ENCODE measurements around the gene RPS25. TPM values are rescaled to one million over a fixed set of nuclear protein-coding genes. Genes with fewer than 3 reads are reported as not detected.
"Not testable (repeated sequence)": the region's sequence is repeated elsewhere in the genome, so short reads cannot be mapped to it uniquely, and the experiment has no call there.

RPS25 gene
- total RNA-seq, 1 donor from 2014 or later: 609 TPM

GRCh38 chr11:118998822-118999221, 19.3 kb downstream of the RPS25 start:
- peak overlapping the region; percentile 96 for H3K4me3 Mint-ChIP-seq (ENCODE audit: unreplicated experiment)
- peak overlapping the region; percentile 90 for H3K27ac Mint-ChIP-seq (ENCODE audit: unreplicated experiment)
- no peak for TF ChIP-seq CTCF (IDR thresholded peaks at IDR 0.05)
- H3K9me3 Mint-ChIP-seq (ENCODE audit: low read depth): no peaks in the 10 kb centered on the region
- peaks cover 4% of the 10 kb centered on the region for H3K36me3 Mint-ChIP-seq (ENCODE audit: low read depth)
- no peaks in the 10 kb centered on the region for H3K27me3 Mint-ChIP-seq (ENCODE audit: low read depth)
- peaks cover 32% of the 10 kb centered on the region for H3K4me1 Mint-ChIP-seq (ENCODE audit: low read depth)
- DNase-seq (ENCODE audit: low spot score): no peak

- peaks cover 2% of the 10 kb centered on the region for H3K36me3 Mint-ChIP-seq (ENCODE audit: low read depth)
- no peaks in the 10 kb centered on the region for H3K9me3 Mint-ChIP-seq (ENCODE audit: low read depth)
- H3K4me3 Mint-ChIP-seq (ENCODE audit: unreplicated experiment): peak overlapping the region; percentile 96
- peak overlapping the region; percentile 90 for H3K27ac Mint-ChIP-seq (ENCODE audit: unreplicated experiment)
- H3K27me3 Mint-ChIP-seq (ENCODE audit: low read depth): no peaks in the 10 kb centered on the region
- DNase-seq (ENCODE audit: low spot score): no peak
- TF ChIP-seq CTCF (IDR thresholded peaks at IDR 0.05): peak; percentile 3
- H3K4me1 Mint-ChIP-seq (ENCODE audit: low read depth): peaks cover 32% of the 10 kb centered on the region
These were observed 19.8 kb downstream of the RPS25 start for GRCh38 chr11:118998388-118998717.

- H3K9me3 Mint-ChIP-seq (ENCODE audit: low read depth): no peaks in the 10 kb centered on the region
- H3K36me3 Mint-ChIP-seq (ENCODE audit: low read depth): peaks cover 2% of the 10 kb centered on the region
- H3K27me3 Mint-ChIP-seq (ENCODE audit: low read depth): no peaks in the 10 kb centered on the region
- H3K27ac Mint-ChIP-seq (ENCODE audit: unreplicated experiment): peak within 1 kb of the TSS; percentile 90
- H3K4me3 Mint-ChIP-seq (ENCODE audit: unreplicated experiment): peak within 1 kb of the TSS; percentile 96
- TF ChIP-seq CTCF (IDR thresholded peaks at IDR 0.05): no peak
- H3K4me1 Mint-ChIP-seq (ENCODE audit: low read depth): peaks cover 32% of the 10 kb centered on the region
- peak; percentile 96 for DNase-seq (ENCODE audit: low spot score)
These were observed 20.3 kb downstream of the RPS25 start, which contains the start of gene CENATAC for GRCh38 chr11:118997627-118998387. CENATAC (plus strand) TSS chr11:118998138; CDS start chr11:118998198, 60 bp downstream.

GRCh38 chr11:118996926-118997626, 21.1 kb downstream of the RPS25 start:
- peak overlapping the region; percentile 86 for H3K27ac Mint-ChIP-seq (ENCODE audit: unreplicated experiment)
- no peak for DNase-seq (ENCODE audit: low spot score)
- peak; percentile 40 for TF ChIP-seq CTCF (IDR thresholded peaks at IDR 0.05)
- H3K27me3 Mint-ChIP-seq (ENCODE audit: low read depth): no peaks in the 10 kb centered on the region
- H3K9me3 Mint-ChIP-seq (ENCODE audit: low read depth): no peaks in the 10 kb centered on the region
- H3K4me3 Mint-ChIP-seq (ENCODE audit: unreplicated experiment): peak overlapping the region; percentile 96
- peaks cover 32% of the 10 kb centered on the region for H3K4me1 Mint-ChIP-seq (ENCODE audit: low read depth)
- H3K36me3 Mint-ChIP-seq (ENCODE audit: low read depth): peaks cover 2% of the 10 kb centered on the region

- DNase-seq (ENCODE audit: low spot score); H3K27ac Mint-ChIP-seq (ENCODE audit: unreplicated experiment); H3K27me3 Mint-ChIP-seq (ENCODE audit: low read depth); H3K4me1 Mint-ChIP-seq (ENCODE audit: low read depth); H3K9me3 Mint-ChIP-seq (ENCODE audit: low read depth); H3K36me3 Mint-ChIP-seq (ENCODE audit: low read depth); H3K4me3 Mint-ChIP-seq (ENCODE audit: unreplicated experiment): not testable (repeated sequence)
These were observed 26.6 kb downstream of the RPS25 start for GRCh38 chr11:118991486-118992038.
